Heart left ventricle (tissue), 13 donors: ENCODE data around the gene PHF3.

Source experiments
- CTCF ChIP-seq, 12 donors: fragments of 200-600 bp; sonication (generic) in 4 of 12; IDR thresholded peaks; one replicate each; pipeline versions ENCODE4 v1.5.0 to v1.8.0; 2018 to 2022; ENCODE audit warnings: antibody characterized with exemption in 12 of 12, mild to moderate bottlenecking in 5 of 12
- POLR2A ChIP-seq, 2 donors: fragments of 450-650 bp; IDR thresholded peaks; one replicate each; pipeline ENCODE4 v1.6.1; 2017; ENCODE audit warnings: antibody characterized with exemption in 2 of 2, mild to moderate bottlenecking in 2 of 2, moderate library complexity in 2 of 2
- donor health status: ischemic (EF 13 %, LVEDD 7.1; RV severe dilation, severe dysfunction).
- donor health status: DM: no; HTN: yes; CAD: no.
- donor health status: DM: no; HTN: no; CAD: no.
- donor health status: ischemic (EF 25% LVEDD 6.9; RV normal size, moderate dysfunction).
- donor health status: ischemic (EF 25% LVEDD 5.7; RV mildly dilated, moderate dysfunction).
- donor health status: ischemic (EF 35%, LVEDD 5.7; RV mildly dilated, moderate dysfunction).
- donor health status: nonischemic (EF 11% LVEDD 7.7; RV severe dilation, severe dysfunction).
- donor health status: DM: yes; HTN: yes; CAD: no.
- donor health status: PGD.
- donor health status: ischemic (EF 29% LVEDD 5.4; RV normal size, mild dysfunction).
- donor health status: nonischemic (EF 23%, LVEDD 6.1; RV moderate dilation, normal function).

- TF ChIP-seq POLR2A (IDR thresholded peaks at IDR 0.05) (no peak), CTCF (IDR thresholded peaks at IDR 0.05) (no peak)
Measured at GRCh38 chr6:63644668-63645326, 9.2 kb downstream of the PHF3 start.
